Embryonic facial prominence (tissue), 1 donor: ENCODE data around the gene XPO5.

ENCODE experiments used
- DNase-seq: peaks from one replicate; pipeline ENCODE4 v3.0.0-alpha.2; 2016; ENCODE audit errors: extremely low spot score

The XPO5 gene

GRCh38 chr6:43517505-43518357 is 58.1 kb downstream of the XPO5 start:
- peak; percentile 62 for DNase-seq

- DNase-seq: peak; percentile 98
Measured at GRCh38 chr6:43516697-43517504, 58.9 kb downstream of the XPO5 start, which contains the start of the genes POLR1C and YIPF3. Gene POLR1C (plus strand): TSS chr6:43517089. CDS start chr6:43517110, 21 bp downstream. Gene YIPF3 (minus strand): TSS chr6:43516926. CDS start chr6:43516807, 119 bp downstream.

- DNase-seq: no peak
Measured at GRCh38 chr6:43516367-43516696, 59.5 kb downstream of the XPO5 start.

GRCh38 chr6:43515808-43516207 is 60.0 kb downstream of the XPO5 start:
- DNase-seq: no peak

- DNase-seq: no peak
Measured at GRCh38 chr6:43511824-43512415, 63.9 kb downstream of the XPO5 start.

- DNase-seq: no peak
Measured at GRCh38 chr6:43510827-43511163, 65.0 kb downstream of the XPO5 start.

GRCh38 chr6:43509984-43510826 is 65.6 kb downstream of the XPO5 start, which contains the start of gene LRRC73:
Gene LRRC73 (minus strand): TSS chr6:43510346. CDS start chr6:43509785, 561 bp downstream.
- no peak for DNase-seq

GRCh38 chr6:43509142-43509983 is 66.5 kb downstream of the XPO5 start:
- DNase-seq: no peak

- no peak for DNase-seq
Measured at GRCh38 chr6:43508481-43509141, 67.2 kb downstream of the XPO5 start.

- peak; percentile 65 for DNase-seq
Measured at GRCh38 chr6:43506667-43507471, 69.0 kb downstream of the XPO5 start.

- no peak for DNase-seq
Measured at GRCh38 chr6:43506171-43506570, 69.7 kb downstream of the XPO5 start.

GRCh38 chr6:43505718-43506117 is 70.1 kb downstream of the XPO5 start:
- no peak for DNase-seq

- DNase-seq: no peak
Measured at GRCh38 chr6:43504756-43505593, 70.9 kb downstream of the XPO5 start.

- no peak for DNase-seq
Measured at GRCh38 chr6:43503443-43503842, 72.4 kb downstream of the XPO5 start.

GRCh38 chr6:43502666-43503065 is 73.2 kb downstream of the XPO5 start:
- DNase-seq: no peak

GRCh38 chr6:43500921-43501320 is 74.9 kb downstream of the XPO5 start:
- no peak for DNase-seq

GRCh38 chr6:43499028-43499815 is 76.6 kb downstream of the XPO5 start:
- no peak for DNase-seq
